GM21786 (cell line): ENCODE data around the gene MTHFD1L.

ENCODE experiments used
- ATAC-seq: cut with Tn5 transposase; IDR thresholded peaks from one replicate; pipeline ENCODE4 v1.9.1; 2021; ENCODE audit not compliant: unreplicated experiment

Gene MTHFD1L

GRCh38 chr6:150897400-150897943 lies 32.0 kb downstream of the MTHFD1L start:
- ATAC-seq, result peak; percentile 53

- ATAC-seq, result peak; percentile 34
Observed at GRCh38 chr6:150898399-150899170, 33.1 kb downstream of the MTHFD1L start.

- ATAC-seq, result no peak
Observed at GRCh38 chr6:150899231-150899630, 33.7 kb downstream of the MTHFD1L start.

GRCh38 chr6:150900049-150900448 lies 34.5 kb downstream of the MTHFD1L start:
- ATAC-seq, result no peak

- ATAC-seq, result no peak
Observed at GRCh38 chr6:150902142-150902776, 36.8 kb downstream of the MTHFD1L start.

- ATAC-seq, result no peak
Observed at GRCh38 chr6:150905769-150906168, 40.3 kb downstream of the MTHFD1L start.

- ATAC-seq, result no peak
Observed at GRCh38 chr6:150906641-150907326, 41.3 kb downstream of the MTHFD1L start.

- ATAC-seq, result no peak
Observed at GRCh38 chr6:150907383-150907782, 41.9 kb downstream of the MTHFD1L start.

GRCh38 chr6:150908901-150909300 lies 43.4 kb downstream of the MTHFD1L start:
- ATAC-seq, result no peak

GRCh38 chr6:150910561-150910960 lies 45.1 kb downstream of the MTHFD1L start:
- ATAC-seq, result no peak

- ATAC-seq, result no peak
Observed at GRCh38 chr6:150914372-150914771, 48.9 kb downstream of the MTHFD1L start.

- no peak for ATAC-seq
Observed at GRCh38 chr6:150915131-150915879, 49.8 kb downstream of the MTHFD1L start.

- ATAC-seq, result no peak
Observed at GRCh38 chr6:150915880-150916265, 50.4 kb downstream of the MTHFD1L start.

- ATAC-seq, result no peak
Observed at GRCh38 chr6:150919938-150920337, 54.4 kb downstream of the MTHFD1L start.

GRCh38 chr6:150922137-150922536 lies 56.6 kb downstream of the MTHFD1L start:
- no peak for ATAC-seq

- no peak for ATAC-seq
Observed at GRCh38 chr6:150924808-150925589, 59.5 kb downstream of the MTHFD1L start.

GRCh38 chr6:150925590-150925928 lies 60.1 kb downstream of the MTHFD1L start:
- ATAC-seq, result no peak

GRCh38 chr6:150925976-150926375 lies 60.5 kb downstream of the MTHFD1L start:
- ATAC-seq, result no peak

GRCh38 chr6:150928882-150929281 lies 63.4 kb downstream of the MTHFD1L start:
- ATAC-seq, result no peak

GRCh38 chr6:150929416-150929815 lies 63.9 kb downstream of the MTHFD1L start:
- no peak for ATAC-seq
